Fibroblast of skin of right biceps (primary cell): ENCODE measurements around the gene GPC6.

Experiments used
- DNase-seq: peaks from one replicate; pipeline ENCODE4 v3.0.0-alpha.2; 2013

GPC6 gene

DNA sequence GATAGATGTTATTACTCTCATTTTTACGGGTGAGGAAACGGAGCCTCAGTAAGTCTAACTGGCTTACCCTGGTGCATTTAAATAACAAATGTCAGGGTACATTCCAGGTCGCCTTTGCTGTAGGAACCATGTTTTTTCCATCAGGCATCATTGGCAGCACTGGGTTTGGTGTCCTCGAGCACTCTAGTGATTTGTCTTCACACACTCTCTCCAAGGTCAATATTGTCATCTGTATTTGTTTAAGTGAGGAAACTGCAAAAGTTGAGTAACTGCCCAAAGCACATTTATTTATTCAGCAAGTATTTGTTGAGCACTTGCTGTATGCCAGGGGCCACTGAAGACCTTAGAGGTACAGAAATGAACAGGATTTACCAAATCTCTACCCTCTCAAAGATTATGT, 1174.3 kb downstream of the GPC6 start:
- DNase-seq = no peak

DNA sequence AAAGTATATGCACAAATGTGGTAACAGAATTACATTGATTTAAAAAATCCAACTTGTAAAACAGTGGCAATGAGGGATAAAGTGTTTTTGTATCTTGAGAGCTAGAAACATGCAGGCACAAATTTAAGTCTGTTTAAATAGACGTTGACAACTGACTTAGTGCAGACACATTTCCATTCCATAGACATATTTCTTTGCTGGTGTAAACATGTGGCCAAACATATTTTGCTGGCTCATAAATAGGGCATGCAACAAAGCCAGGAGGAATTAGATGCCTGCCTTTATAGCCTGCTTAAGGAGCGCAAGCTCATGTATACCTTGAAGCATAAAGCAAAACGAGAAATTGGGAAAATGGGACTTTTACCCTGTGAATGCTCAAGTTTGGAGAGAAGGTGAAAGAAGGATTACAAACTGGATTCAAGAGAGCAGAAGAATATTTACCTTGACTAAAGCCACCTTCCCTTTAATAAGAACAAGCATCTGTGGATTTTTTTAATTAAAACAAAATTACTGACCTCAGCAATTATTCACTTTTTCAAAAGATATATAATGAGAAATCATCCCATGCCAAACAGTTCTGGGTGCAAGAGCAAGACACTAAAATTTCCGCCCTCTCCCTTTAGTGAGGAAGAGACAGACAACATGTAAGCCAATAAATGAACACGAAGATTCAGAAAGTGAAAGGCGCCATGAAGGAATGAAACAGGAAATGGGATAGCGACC, 1181.9 kb downstream of the GPC6 start:
- no peak for DNase-seq

DNA sequence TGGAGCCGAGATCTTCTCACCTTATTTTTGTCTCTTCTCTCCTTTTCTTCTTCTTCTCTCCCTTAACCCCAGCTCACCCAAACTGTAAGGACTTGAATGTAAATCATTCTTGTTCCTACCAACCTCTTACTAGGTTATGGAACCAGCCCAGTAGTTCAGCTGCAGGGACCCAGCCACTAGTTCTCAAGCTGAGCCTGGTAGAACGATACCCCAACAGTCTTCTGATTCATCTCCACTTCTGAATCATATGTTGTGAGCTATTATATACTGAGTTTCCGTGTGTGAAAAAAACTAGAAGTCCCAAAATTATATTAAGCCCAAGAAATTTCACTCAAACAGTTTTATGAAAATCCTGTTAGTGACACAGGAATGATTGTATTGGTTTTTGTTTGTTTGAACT, 1185.1 kb downstream of the GPC6 start:
- DNase-seq = no peak

DNA sequence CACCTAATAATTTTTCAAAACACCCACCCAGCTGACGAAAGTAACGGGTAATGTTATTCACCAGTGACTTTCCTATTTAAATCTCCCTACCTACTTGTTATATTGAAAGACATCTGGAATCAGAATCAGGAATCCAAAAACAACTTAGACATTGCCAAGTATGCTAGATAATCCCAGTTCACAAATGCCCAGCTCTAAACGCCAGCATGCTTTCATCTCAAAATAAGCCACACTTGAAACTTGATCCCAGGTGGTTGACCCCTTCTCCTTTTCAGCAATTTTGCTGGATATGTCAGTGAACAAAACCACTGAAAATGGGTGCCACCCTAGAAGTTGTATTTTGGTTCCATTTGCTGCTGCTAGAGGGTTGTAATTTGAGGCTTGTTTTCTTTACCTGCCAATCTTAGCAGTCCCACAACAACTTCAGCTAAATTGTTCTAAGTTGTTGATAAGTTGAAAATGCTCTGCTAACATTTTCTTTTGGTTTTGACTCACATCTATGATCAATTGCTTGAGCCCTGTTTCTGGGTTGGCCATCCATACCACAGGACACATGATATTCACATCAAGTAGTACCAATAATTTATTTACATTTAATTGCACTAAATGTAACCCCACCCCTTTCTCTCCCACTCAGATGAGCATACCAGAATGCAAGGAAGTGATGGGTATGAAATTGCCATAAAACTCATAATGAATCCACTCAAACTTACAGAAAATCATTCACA, 1186.4 kb downstream of the GPC6 start:
- DNase-seq = no peak

DNA sequence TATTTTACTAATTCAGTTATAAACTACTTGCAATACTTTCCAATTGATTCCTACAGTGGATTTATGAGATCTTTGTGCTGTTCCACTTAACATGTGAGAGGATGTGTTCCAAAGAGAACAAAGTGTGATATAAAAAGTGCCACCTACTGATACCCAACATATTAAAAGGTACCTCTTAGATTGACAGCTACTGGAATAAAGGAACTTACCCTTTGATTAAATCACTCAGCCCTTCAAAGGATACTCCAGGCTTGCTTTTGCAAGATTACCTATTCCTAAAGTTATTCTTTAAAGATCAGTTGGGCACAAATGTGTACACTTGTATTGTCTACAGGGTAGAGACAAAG, 1187.0 kb downstream of the GPC6 start:
- no peak for DNase-seq

DNA sequence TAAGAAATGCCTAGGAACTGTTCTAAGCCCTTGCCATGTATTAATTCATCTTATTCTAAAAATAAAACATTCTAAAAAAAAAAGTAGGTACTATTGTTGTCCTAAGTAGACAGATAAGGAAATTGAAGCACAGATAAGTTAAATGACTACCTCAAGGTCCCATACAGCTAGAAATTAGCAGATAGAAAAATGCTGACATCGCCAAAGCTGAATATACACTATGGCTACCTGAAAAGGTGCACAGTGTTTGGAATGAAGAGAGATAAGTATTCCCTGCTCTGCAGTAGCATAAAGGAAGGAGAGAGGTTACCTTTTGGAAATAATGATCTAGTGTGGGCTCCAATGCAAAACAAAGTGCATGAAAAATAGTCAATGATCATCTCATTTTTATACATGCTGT, 1187.5 kb downstream of the GPC6 start:
- no peak for DNase-seq

DNA sequence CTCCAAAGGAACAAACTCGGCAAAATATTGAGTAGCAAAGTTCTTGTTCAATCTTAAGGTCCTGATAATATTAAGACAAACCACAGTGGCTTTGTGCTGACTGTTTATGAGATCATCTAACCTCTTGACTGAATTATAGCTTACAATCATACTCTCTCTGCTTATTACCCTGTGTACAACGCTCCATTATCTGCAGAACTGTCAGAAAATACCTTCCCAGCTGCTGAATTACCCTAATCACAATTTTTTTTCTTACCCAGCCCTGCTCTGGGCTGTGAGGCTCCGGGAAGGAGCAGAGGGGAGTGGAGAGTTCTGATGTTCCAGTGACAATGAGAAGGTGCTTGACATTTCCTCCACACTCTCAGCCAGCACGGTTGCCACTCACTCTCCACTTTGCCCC, 1188.1 kb downstream of the GPC6 start:
- no peak for DNase-seq

DNA sequence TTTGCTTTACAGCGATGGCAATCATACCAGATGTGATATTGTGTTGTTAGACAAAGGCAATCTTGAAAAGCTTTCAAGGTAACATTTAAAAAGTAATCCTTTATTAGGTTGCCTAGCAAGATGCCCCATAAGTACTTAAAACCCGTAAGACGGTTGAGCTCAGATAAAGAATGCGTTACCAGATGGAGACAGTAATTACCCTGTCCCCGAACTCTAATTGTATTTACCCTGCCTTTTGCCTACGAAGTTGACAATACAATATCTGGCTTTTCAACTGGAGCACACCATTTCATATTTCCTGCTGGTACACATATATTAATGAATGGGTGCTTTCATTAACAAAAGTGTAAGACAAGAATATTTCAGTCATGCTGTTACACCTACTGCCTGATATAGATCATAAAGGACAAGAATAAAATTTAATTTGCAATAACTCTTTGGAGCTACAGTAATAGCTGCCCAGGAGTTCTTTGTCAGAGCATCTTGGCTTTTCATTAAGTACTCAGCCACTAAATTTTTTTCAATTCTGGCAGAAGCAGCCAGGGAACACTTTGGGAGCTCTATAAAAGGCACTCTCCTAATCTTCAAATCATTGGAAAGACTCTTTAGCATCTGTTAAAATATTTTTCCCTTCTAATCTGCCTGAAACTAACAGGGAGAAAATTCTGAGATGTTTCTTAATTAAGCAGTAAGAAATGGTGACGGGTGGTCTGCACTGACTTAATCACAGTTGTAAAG, 1189.1 kb downstream of the GPC6 start:
- DNase-seq = no peak

DNA sequence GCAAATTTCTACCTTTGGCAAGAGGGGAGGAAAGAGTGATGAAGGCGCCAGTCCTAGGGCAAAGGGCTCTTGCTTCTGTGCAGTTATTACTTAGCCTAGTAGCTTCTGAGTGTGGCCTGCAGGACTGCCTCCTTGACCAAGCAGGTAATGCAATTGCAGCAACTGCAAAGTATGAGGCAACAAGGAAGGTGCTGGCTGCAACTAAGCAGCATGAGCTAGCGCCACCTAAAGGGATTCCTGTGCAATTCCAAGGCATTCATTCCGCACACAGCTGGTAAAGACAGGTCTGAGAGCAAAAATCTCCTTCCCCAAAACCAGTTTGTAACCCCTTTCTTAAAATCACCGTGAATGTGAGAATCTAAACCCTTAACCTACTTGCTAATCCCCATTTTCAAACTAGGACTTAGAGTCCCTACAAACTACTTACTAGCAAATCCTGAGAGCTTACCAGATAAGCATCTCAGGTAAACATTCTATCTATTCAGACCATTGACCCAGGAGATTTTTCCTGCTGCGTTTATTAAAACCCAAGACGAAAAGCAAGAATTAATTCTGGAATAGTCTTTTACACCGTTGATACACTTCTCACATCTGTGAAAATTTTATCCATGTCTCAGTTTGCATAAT, 1190.0 kb downstream of the GPC6 start:
- DNase-seq = peak; percentile 10

DNA sequence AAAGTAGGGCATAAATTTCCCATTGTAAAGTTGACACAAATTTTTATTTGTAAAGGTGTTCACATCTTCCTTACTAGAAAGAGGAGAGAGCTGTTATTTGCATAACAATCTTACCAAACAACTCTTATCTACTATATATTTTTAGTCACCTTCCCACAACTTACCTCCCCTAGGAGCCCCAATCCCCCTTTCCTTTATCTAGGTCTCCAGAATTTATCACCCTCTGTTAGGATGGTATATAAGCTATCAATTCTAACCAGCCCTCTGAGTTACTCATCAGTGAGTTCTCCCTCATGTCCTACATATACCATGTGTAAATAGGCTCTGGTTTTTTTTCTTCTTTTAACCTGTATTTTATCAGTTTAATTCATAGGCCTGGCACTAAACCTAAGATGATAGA, 1190.7 kb downstream of the GPC6 start:
- DNase-seq = no peak

DNA sequence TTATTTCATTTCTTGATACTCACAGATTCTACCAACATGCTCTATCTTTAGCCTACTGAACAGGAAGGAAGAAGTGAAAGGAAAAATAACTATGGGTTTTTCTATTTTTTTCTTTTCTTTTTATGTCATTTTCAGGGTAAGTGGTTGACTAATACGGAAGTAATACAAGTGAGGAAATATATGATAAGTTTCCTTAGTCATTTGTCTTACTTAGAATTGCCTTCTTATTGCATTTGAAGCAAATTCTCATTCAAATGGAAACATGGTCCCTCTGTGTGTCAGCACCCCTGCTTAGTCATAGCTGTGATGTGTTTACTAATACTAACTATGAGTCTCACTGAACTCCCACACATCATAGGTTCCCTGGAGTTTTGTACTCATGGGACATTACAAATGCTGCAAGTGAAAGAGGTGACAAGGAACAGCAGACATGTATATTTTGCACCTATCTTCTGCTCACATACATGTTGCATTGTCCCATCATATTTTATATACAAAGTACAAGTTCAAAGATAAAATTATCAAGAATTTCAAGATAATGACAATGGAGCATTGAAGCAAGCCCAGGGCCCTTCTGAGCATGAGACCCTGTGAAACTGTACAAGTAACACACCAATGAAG, 1192.8 kb downstream of the GPC6 start:
- peak; percentile 77 for DNase-seq

DNA sequence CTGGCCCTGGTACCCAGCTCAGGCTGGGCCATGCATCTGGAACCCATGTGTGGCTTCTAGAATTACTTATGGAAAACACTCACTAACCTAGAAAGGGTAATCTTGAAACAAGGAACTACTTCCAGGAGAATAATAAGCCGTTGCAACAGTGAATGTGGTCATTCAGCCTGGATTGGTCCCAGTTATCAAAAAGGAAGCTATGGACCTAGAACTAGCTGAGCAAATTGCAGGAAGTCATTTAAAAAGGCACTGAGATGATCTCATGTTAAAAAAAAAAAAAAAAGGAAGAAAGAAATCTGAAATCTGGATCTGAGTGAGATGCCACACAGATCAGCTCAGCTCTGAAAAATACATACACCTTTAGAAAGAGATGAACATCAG, 1193.3 kb downstream of the GPC6 start:
- DNase-seq = no peak

DNA sequence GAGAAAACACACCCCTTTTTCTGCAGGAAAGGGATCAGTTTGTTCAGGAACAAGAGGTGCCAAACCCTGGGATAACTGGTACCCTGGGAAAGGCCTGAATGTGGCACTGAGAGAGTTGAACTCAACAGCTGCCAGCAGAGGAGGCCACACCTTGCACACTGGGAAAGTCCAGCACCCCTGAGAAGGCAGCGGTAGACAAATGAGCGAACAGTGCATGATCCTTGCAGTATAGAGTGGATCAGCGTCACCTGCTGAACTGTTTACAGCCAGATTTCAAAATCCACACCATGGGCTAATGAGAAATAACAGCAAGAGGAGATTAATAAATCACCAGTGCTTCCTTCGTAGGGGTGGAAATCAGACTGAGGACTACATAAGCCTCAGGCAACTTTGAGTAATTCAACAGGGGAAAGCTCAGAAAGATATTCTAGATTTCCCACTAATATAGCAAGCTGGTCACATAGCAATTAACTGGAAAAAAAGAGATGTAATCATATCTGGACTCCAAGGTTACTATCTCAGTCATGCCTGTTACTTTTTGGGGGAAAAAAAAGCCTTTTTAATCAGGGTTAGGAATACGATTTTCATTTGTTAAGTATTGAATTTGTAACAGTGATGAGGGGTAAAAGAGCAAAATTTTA, 1200.8 kb downstream of the GPC6 start:
- DNase-seq = no peak

DNA sequence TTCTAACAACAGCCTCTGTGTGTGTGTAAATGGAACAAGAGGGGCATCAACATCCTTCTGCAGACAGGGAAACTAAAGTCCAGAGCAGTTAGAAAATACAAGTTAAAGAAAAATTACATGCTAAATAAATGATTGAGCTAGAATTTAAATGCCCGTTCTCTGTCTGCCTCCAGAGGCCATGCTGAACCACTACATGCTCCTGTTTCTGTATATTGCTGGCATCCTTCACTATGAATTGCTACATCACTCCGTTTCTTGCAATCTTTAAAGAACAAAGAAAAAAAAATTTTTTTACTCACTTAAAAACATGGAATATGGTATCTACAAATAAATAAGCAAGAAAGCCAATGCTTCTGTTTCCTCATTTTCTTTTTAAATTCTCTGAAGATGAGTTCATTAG, 1205.0 kb downstream of the GPC6 start:
- no peak for DNase-seq

DNA sequence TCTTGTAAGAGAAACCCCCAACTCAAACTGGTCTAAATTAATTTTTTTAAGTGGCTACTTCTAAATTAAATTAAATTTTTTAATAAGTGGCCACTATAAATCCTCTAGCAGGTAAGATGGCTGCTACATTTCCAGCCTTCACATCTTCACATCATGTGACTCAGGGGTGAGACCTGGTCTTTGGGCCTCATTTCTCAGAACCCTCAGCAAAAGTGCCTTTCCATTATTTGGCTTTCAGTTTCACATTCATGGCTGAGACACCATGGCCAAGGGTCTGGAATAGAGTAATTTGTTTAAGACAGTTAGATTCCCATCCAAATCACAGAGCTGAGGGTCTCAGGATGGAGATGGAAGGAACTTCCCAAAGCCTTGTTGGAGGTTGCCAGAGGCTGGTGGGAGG, 1205.4 kb downstream of the GPC6 start:
- no peak for DNase-seq

DNA sequence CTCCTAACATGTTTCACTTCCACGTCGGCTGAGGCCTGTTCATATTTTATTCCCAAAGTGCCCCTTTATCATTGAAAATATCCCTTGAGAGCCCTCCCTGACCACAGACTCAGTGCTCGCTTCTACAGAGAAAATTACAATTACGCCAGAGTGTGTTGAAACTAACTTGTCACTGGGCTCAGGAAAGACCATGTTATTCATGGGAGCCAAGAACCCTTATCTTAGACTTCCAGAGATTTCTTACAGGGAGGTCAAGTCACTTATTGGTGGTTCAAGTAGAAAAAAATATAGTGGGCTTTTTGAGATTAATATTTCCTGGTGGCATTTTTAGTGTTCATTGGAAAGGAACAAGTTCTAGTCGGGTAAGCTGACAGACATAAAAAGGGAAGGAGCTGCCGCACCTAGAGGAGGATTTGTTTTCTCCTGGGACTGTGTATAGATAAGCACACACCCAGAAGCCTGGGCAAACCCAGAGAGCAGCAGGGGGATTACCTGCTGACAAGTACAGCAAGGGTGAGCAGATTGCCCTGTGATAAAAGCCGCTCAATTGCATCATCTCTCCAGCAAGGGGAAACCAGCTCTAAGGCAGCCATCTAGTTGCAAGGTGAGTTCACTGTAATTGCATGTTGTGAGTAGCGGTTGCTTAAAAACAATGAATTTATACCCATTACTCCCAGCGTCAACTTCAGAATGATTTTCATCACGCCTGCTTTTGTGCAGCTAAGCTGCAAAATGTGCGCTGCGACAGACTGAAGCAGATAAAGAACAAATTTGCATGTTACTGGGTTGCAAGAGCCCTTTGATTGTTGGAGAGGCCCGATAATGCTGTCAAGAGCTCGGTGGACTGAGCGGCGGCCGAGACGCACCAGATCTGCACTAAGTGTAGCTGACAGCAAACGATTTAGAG, 1206.7 kb downstream of the GPC6 start:
- DNase-seq = no peak

DNA sequence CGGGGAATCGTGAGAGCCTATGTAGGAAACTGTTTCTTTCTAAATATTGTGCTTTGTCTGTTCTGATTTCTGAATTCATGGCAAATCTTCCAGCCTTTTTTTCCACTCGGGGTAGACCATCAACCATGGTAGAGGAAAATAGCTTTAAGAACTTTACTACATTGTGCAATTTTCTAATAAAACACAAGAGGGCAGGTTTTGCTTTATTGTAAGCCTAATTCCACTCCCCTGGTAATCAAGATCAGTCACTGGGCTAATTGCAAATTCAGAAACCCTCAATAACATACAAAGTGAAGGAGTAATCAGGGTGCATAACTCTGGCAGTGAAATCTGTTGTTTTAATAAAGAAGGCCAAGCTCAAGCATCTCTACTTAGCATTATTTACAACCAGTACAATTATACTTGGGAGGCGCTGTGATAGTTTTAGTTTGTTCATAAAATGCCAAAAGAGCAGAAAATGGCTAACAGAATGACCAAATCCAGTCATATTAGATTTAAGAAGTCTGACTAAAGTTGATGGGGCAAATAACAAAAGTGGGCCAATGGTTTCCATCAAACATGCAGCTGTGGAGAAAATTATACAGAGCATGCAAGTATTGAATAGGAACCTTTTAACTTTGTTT, 1209.1 kb downstream of the GPC6 start:
- DNase-seq = peak; percentile 46

DNA sequence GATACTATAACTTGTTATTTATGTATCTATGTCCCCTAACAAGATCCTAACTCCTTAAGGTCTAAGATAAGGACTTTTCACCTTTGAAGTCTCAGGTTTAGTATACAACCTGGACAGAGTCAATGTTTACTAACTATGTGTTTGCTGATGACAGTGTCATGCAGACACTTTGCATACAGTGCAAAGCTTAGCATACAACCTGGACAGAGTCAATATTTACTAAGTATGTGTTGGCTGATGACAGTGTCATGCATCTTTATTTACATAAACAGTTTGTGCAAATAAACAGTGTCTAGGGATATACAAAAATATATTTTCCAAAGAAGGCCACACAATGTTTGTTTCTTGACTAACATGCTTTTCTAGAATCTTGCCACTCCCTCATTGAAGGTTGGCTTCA, 1218.2 kb downstream of the GPC6 start:
- no peak for DNase-seq

DNA sequence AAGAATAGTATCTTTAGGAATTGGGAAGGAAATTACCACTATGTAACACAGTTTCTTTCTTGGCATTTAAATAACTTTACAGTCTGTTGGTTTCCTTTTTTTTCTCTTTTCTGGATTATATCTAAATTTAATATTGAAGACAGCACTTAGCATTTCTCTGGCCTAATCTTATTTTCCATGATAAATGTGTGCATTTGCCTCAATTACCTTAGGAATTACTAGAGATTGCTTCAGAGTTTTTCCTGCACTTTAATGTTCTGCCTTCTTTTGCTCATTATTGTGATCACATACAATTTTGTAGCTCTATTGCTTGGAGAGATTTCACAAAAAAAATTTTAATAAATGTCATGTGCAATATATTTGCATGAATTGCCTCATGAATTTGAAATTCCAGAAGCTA, 1227.7 kb downstream of the GPC6 start:
- no peak for DNase-seq

DNA sequence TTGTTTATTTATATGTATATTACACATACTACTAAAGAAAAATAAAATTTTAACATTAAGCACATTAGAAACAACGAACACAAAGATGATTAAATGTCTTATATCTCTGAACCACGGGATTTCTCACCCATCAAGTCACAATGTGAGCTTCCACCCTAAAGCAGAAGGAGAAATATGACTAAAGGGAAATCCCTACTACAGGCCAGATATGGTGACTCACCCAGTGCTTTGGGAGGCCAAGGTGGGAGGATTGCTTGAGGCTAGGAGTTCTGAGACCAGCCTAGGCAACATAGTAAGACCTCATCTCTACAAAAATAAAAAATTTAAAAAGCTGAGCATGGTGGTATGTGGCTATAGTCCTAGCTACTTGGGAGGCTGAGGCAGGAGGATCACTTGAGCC, 1228.3 kb downstream of the GPC6 start:
- no peak for DNase-seq

DNA sequence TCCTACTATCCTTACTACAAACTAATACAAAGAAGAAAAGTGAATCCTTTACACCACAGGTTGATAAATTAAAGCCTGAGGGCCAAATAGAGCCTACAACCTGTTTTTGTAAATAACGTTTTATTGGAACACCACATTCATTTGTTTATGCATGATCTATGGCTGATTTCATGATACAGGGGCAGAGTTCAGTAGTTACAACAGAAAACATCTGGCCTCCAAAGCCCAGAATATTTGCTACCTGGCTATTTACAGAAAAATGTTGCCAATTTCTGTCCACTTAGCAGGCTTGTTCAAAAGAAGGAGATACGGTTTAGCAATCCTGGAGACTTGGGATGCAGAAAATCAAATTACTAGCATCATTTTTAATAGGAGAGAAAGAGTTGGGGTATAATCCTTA, 1228.8 kb downstream of the GPC6 start:
- DNase-seq = no peak
